IMR-90 (cell line): Measurements from ENCODE around the gene MAML2.

Experiments used
- CHD1 ChIP-seq: IDR thresholded peaks from 2 replicates; pipeline ENCODE4 v1.6.1; 2012; ENCODE audit warnings: low read depth, low read length, improper control_type of control experiment
- POLR2A ChIP-seq: IDR thresholded peaks from 2 replicates; pipeline ENCODE4 v1.6.1; 2012; ENCODE audit warnings: mild to moderate bottlenecking, low read depth, low read length
- RAD21 ChIP-seq: IDR thresholded peaks from 2 replicates; pipeline ENCODE4 v1.6.1; 2012; ENCODE audit warnings: low read length, improper control_type of control experiment
- RCOR1 ChIP-seq: IDR thresholded peaks from 2 replicates; pipeline ENCODE4 v1.6.1; 2012; ENCODE audit warnings: mild to moderate bottlenecking, low read length, improper control_type of control experiment; ENCODE audit not compliant: insufficient replicate concordance
- TF ChIP-seq, protein P1 (sequence below): conservative IDR thresholded peaks from 2 replicates; pipeline ENCODE4 v1.5.1; 2012; ENCODE audit warnings: mild to moderate bottlenecking, low read depth, low read length, improper control_type of control experiment

GRCh38 chr11:96167203-96167758, 175.7 kb downstream of the MAML2 start:
- TF ChIP-seq CHD1 = no peak
- TF ChIP-seq RCOR1 = no peak
- TF ChIP-seq, protein P1, sequence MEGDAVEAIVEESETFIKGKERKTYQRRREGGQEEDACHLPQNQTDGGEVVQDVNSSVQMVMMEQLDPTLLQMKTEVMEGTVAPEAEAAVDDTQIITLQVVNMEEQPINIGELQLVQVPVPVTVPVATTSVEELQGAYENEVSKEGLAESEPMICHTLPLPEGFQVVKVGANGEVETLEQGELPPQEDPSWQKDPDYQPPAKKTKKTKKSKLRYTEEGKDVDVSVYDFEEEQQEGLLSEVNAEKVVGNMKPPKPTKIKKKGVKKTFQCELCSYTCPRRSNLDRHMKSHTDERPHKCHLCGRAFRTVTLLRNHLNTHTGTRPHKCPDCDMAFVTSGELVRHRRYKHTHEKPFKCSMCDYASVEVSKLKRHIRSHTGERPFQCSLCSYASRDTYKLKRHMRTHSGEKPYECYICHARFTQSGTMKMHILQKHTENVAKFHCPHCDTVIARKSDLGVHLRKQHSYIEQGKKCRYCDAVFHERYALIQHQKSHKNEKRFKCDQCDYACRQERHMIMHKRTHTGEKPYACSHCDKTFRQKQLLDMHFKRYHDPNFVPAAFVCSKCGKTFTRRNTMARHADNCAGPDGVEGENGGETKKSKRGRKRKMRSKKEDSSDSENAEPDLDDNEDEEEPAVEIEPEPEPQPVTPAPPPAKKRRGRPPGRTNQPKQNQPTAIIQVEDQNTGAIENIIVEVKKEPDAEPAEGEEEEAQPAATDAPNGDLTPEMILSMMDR = no peak
- no peak for TF ChIP-seq RAD21
- TF ChIP-seq POLR2A = no peak
